NB4 (cell line): ENCODE data around the gene ABHD4.
A peak's percentile ranks its signal among the peaks of the same experiment; 100 is the strongest.
"Not testable (repeated sequence)": the region's sequence is repeated elsewhere in the genome, so short reads cannot be mapped to it uniquely, and the experiment has no call there.

Experiments used
- DNase-seq: peaks from one replicate; pipeline ENCODE4 v3.0.0; 2010; ENCODE audit warnings: low read depth
- H3K4me3 ChIP-seq: one replicate; pipeline ENCODE4 v1.5.1; 2011; ENCODE audit warnings: mild to moderate bottlenecking, low read depth, low read length, moderate library complexity
- CTCF ChIP-seq: IDR thresholded peaks from one replicate; pipeline ENCODE4 v1.5.1; 2012; ENCODE audit warnings: low read depth, low read length
- MAX ChIP-seq: IDR thresholded peaks from 2 replicates; pipeline ENCODE4 v1.6.1; 2011; ENCODE audit warnings: low read depth, low read length
- MYC ChIP-seq: IDR thresholded peaks from 2 replicates; pipeline ENCODE4 v1.6.1; 2011; ENCODE audit warnings: low read depth, low read length
- POLR2A ChIP-seq: IDR thresholded peaks from 2 replicates; pipeline ENCODE4 v1.6.1; 2011; ENCODE audit warnings: mild to moderate bottlenecking; ENCODE audit not compliant: insufficient read length; ENCODE audit errors: extremely low read depth

Gene ABHD4

GRCh38 chr14:22565391-22565945 is 32.6 kb upstream of the ABHD4 start:
- TF ChIP-seq MAX, result no peak
- no peak for TF ChIP-seq MYC
- no peak overlapping the region for H3K4me3 ChIP-seq
- DNase-seq, result no peak

- not testable (repeated sequence) for DNase-seq, H3K4me3 ChIP-seq
These were observed 31.8 kb upstream of the ABHD4 start for GRCh38 chr14:22566266-22566665.

GRCh38 chr14:22566845-22567244 is 31.3 kb upstream of the ABHD4 start:
- DNase-seq, result no peak

GRCh38 chr14:22567437-22567836 is 30.7 kb upstream of the ABHD4 start:
- TF ChIP-seq MAX, result no peak
- TF ChIP-seq CTCF, result no peak
- H3K4me3 ChIP-seq, result no peak overlapping the region
- no peak for DNase-seq

More at GRCh38 chr14:22566845-22567244, 31.3 kb upstream of the ABHD4 start:
- no peak overlapping the region for H3K4me3 ChIP-seq
- TF ChIP-seq MYC, result no peak
- TF ChIP-seq MAX, result no peak
- no peak for TF ChIP-seq CTCF
- no peak for TF ChIP-seq POLR2A

GRCh38 chr14:22569106-22569736 is 28.9 kb upstream of the ABHD4 start:
- DNase-seq, result no peak
- TF ChIP-seq MYC, result no peak
- TF ChIP-seq MAX, result no peak
- TF ChIP-seq POLR2A, result no peak
- TF ChIP-seq CTCF, result no peak
- no peak overlapping the region for H3K4me3 ChIP-seq

GRCh38 chr14:22569737-22570131 is 28.4 kb upstream of the ABHD4 start:
- TF ChIP-seq POLR2A, result no peak
- no peak for TF ChIP-seq CTCF
- TF ChIP-seq MYC, result no peak
- TF ChIP-seq MAX, result no peak
- H3K4me3 ChIP-seq, result peak overlapping the region; percentile 36
- DNase-seq, result no peak
